GM12878 (cell line): ENCODE measurements around the gene SRSF12. TPM values are rescaled to one million over a fixed set of nuclear protein-coding genes. Genes with fewer than 3 reads are reported as not detected.
A peak's percentile ranks its signal among the peaks of the same experiment; 100 is the strongest.

Experiments
- CEBPZ ChIP-seq: fragments of 150-350 bp; IDR thresholded peaks from 2 replicates; pipeline ENCODE4 v1.6.1; 2016; ENCODE audit warnings: low read depth, low read length
- DPF2 ChIP-seq: fragments of 450-650 bp; IDR thresholded peaks from 2 replicates; pipeline ENCODE4 v1.6.1; 2017; ENCODE audit warnings: mild to moderate bottlenecking
- EED ChIP-seq: sonication (generic); IDR thresholded peaks from 2 replicates; pipeline ENCODE4 v1.6.1; 2016; ENCODE audit warnings: antibody characterized with exemption, low read depth
- GATAD2B ChIP-seq: fragments of 450-650 bp; conservative IDR thresholded peaks from 2 replicates; pipeline ENCODE4 v1.6.1; 2017; ENCODE audit warnings: low read depth, mild to moderate bottlenecking, moderate library complexity
- MLLT1 ChIP-seq: fragments of 450-650 bp; IDR thresholded peaks from 2 replicates; pipeline ENCODE4 v1.6.1; 2016; ENCODE audit warnings: mild to moderate bottlenecking
- NBN ChIP-seq: fragments of 450-650 bp; IDR thresholded peaks from 2 replicates; pipeline ENCODE4 v1.6.1; 2016
- POLR2AphosphoS2 ChIP-seq: IDR thresholded peaks from 2 replicates; pipeline ENCODE4 v1.6.1; 2011; ENCODE audit warnings: low read depth, mild to moderate bottlenecking, low read length, improper control_type of control experiment, moderate library complexity
- RAD21 ChIP-seq: IDR thresholded peaks from 2 replicates; pipeline ENCODE4 v1.6.1; 2011; ENCODE audit warnings: mild to moderate bottlenecking, low read depth, low read length, moderate library complexity; ENCODE audit not compliant: insufficient read depth
- RBBP5 ChIP-seq: fragments of 200-600 bp; sonication (generic); conservative IDR thresholded peaks from 2 replicates; pipeline ENCODE4 v1.6.1; 2016
- REST ChIP-seq: IDR thresholded peaks from 2 replicates; pipeline ENCODE4 v1.6.1; 2012; ENCODE audit warnings: mild to moderate bottlenecking, low read depth, low read length
- STAT3 ChIP-seq: IDR thresholded peaks from 2 replicates; pipeline ENCODE4 v1.6.1; 2011; ENCODE audit warnings: low read depth, low read length, improper control_type of control experiment
- ZBED1 ChIP-seq: IDR thresholded peaks from 2 replicates; pipeline ENCODE4 v1.6.1; 2016; ENCODE audit warnings: borderline replicate concordance
- ZBTB11 ChIP-seq: fragments of 450-650 bp; formaldehyde crosslinking; IDR thresholded peaks from 2 replicates; pipeline ENCODE4 v1.5.0; 2022; ENCODE audit warnings: mild to moderate bottlenecking, missing genetic modification characterization
- polyA plus RNA-seq, 11 experiments: library from polyadenylated mRNA; depleted of rRNA in 4 of 11; unstranded in 6 of 11; stranded (reverse) in 5 of 11; fragments of >200 nt; fragmentation: Nextera tagmentation in 4 of 11; fragmentation: Illumina TruSeq in 1 of 11; extraction: Ambion mirVana in 4 of 11; extraction: Trizol in 1 of 11; gene quantifications; 1 replicate in 1 of 11; 2 replicates in 10 of 11; pipeline versions ENCODE4 v1.2.1 to v1.2.3, GENCODE V29; 2011 to 2016; ENCODE audit warnings: inconsistent platforms in 2 of 11, missing spikeins in 2 of 11, low read depth in 1 of 11
- total RNA-seq, 4 experiments: library from RNA; depleted of rRNA in 3 of 4; stranded (reverse); fragments of >200 nt in 3 of 4; fragmentation: Illumina TruSeq in 1 of 4; extraction: Trizol in 1 of 4; gene quantifications; 2 replicates each; pipeline versions ENCODE4 v1.2.1 to v1.2.3, GENCODE V29; 2013 to 2021
- TF ChIP-seq, protein P1 (sequence below): fragments of 450-650 bp; IDR thresholded peaks from 2 replicates; pipeline ENCODE4 v1.6.1; 2018; ENCODE audit warnings: borderline replicate concordance, mild to moderate bottlenecking; ENCODE audit not compliant: partially characterized antibody

The SRSF12 gene
- total and polyA plus RNA-seq, 10 of the 15 experiments (the other 5 are each of a cell fraction or from before 2014, with no cell fraction given): 0.03 to 0.23 TPM; not detected in 8

- TF ChIP-seq CEBPZ (no peak), MLLT1 (no peak), STAT3 (no peak), GATAD2B (peak; percentile 65), ZBED1 (no peak), RBBP5 (no peak), REST (no peak), NBN (no peak), ZBTB11 (CRISPR knock-in tag) (no peak), DPF2 (peak; percentile 30; the same call in 1 of the 2 replicates), POLR2AphosphoS2 (no peak), EED (no peak), RAD21 (no peak)
- TF ChIP-seq, protein P1, sequence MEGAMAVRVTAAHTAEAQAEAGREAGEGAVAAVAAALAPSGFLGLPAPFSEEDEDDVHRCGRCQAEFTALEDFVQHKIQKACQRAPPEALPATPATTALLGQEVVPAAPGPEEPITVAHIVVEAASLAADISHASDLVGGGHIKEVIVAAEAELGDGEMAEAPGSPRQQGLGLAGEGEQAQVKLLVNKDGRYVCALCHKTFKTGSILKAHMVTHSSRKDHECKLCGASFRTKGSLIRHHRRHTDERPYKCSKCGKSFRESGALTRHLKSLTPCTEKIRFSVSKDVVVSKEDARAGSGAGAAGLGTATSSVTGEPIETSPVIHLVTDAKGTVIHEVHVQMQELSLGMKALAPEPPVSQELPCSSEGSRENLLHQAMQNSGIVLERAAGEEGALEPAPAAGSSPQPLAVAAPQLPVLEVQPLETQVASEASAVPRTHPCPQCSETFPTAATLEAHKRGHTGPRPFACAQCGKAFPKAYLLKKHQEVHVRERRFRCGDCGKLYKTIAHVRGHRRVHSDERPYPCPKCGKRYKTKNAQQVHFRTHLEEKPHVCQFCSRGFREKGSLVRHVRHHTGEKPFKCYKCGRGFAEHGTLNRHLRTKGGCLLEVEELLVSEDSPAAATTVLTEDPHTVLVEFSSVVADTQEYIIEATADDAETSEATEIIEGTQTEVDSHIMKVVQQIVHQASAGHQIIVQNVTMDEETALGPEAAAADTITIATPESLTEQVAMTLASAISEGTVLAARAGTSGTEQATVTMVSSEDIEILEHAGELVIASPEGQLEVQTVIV: no peak
Measured at GRCh38 chr6:89117211-89118108, at the start of gene SRSF12 (continued).
